Calu3 (cell line): ENCODE measurements around the gene OR13F1. TPM values are rescaled to one million over a fixed set of nuclear protein-coding genes. Genes with fewer than 3 reads are reported as not detected.

Experiments
- BruUV-seq: library from RNA; stranded (reverse); fragments of 400-500 nt; replicated peaks from 2 replicates; lab custom pipeline; 2021; lab: Mats Ljungman, UMichigan
- CTCF ChIA-PET: fragments of 300-600 bp; sonication (Branson Sonifier 250); formaldehyde crosslinking; loops from one replicate; lab custom pipeline; 2022; ENCODE audit warnings: antibody characterized with exemption; lab: Charles Lee
- DNase-seq: peaks from one replicate; pipeline ENCODE4 v3.0.0; 2022
- H3K27ac Mint-ChIP-seq: one replicate; pipeline ENCODE4 v1.8.0; 2022; ENCODE audit warnings: mixed read lengths; ENCODE audit not compliant: unreplicated experiment
- H3K27me3 Mint-ChIP-seq: one replicate; pipeline ENCODE4 v1.8.0; 2022; ENCODE audit warnings: mixed read lengths; ENCODE audit not compliant: unreplicated experiment
- H3K36me3 Mint-ChIP-seq: one replicate; pipeline ENCODE4 v1.8.0; 2022; ENCODE audit warnings: mild to moderate bottlenecking, moderate library complexity, mixed read lengths; ENCODE audit not compliant: insufficient read depth, unreplicated experiment
- H3K4me1 Mint-ChIP-seq: one replicate; pipeline ENCODE4 v1.8.0; 2022; ENCODE audit warnings: mild to moderate bottlenecking, low read depth, mixed read lengths; ENCODE audit not compliant: unreplicated experiment
- H3K4me3 Mint-ChIP-seq: one replicate; pipeline ENCODE4 v1.8.0; 2022; ENCODE audit warnings: mild to moderate bottlenecking, low read depth, moderate library complexity, mixed read lengths; ENCODE audit not compliant: unreplicated experiment
- H3K9me3 Mint-ChIP-seq: one replicate; pipeline ENCODE4 v1.8.0; 2022; ENCODE audit warnings: low read depth, mixed read lengths; ENCODE audit not compliant: unreplicated experiment
- CTCF ChIP-seq: fragments of 200-600 bp; IDR thresholded peaks from one replicate; pipeline ENCODE4 v1.8.0; 2022; ENCODE audit warnings: antibody characterized with exemption; ENCODE audit not compliant: unreplicated experiment
- intact Hi-C: fragments of 100-400 bp; cut with micrococcal nuclease; formaldehyde crosslinking; loops from one replicate; pipeline ENCODE4 v1.10.0; 2022; ENCODE audit not compliant: unreplicated experiment
- total RNA-seq: library from RNA; stranded (reverse); gene quantifications from 2 replicates; pipeline ENCODE4 v1.2.3, GENCODE V29; 2022

The OR13F1 gene
- total RNA-seq, 1 experiment from 2014 or later, result not detected

- CTCF ChIA-PET, result no interaction called here
- TF ChIP-seq CTCF, result no peak
- BruUV-seq, result no TSS peak
- Mint-ChIP-seq H3K4me1 (no peaks in the 10 kb centered on the region), H3K9me3 (no peaks in the 10 kb centered on the region), H3K4me3 (no peak overlapping the region), H3K27ac (no peak overlapping the region), H3K27me3 (no peaks in the 10 kb centered on the region), H3K36me3 (no peaks in the 10 kb centered on the region)
- no peak for DNase-seq
- intact Hi-C loops, result no loop called here
Measured at GRCh38 chr9:104482921-104483570, 21.0 kb upstream of the OR13F1 start.

GRCh38 chr9:104485014-104485413 lies 19.0 kb upstream of the OR13F1 start:
- TF ChIP-seq CTCF, result no peak
- H3K27me3 Mint-ChIP-seq, result no peaks in the 10 kb centered on the region
- no peak overlapping the region for H3K27ac Mint-ChIP-seq
- intact Hi-C loops, result no loop called here
- CTCF ChIA-PET, result no interaction called here
- no peaks in the 10 kb centered on the region for H3K9me3 Mint-ChIP-seq
- no peak overlapping the region for H3K4me3 Mint-ChIP-seq
- no peak for DNase-seq
- no peaks in the 10 kb centered on the region for H3K4me1 Mint-ChIP-seq
- BruUV-seq, result no TSS peak
- H3K36me3 Mint-ChIP-seq, result no peaks in the 10 kb centered on the region

- Mint-ChIP-seq H3K9me3 (peaks cover 6% of the 10 kb centered on the region), H3K27me3 (no peaks in the 10 kb centered on the region), H3K27ac (no peak overlapping the region), H3K4me1 (no peaks in the 10 kb centered on the region), H3K36me3 (no peaks in the 10 kb centered on the region), H3K4me3 (no peak overlapping the region)
- no peak for TF ChIP-seq CTCF
- no TSS peak for BruUV-seq
- DNase-seq, result no peak
- CTCF ChIA-PET, result no interaction called here
- intact Hi-C loops, result no loop called here
Measured at GRCh38 chr9:104494808-104495207, 9.3 kb upstream of the OR13F1 start.

GRCh38 chr9:104503440-104503839 lies 623 bp upstream of the OR13F1 start:
- H3K27me3 Mint-ChIP-seq, result no peaks in the 10 kb centered on the region
- CTCF ChIA-PET, result no interaction called here
- no peaks in the 10 kb centered on the region for H3K4me1 Mint-ChIP-seq
- no peaks in the 10 kb centered on the region for H3K36me3 Mint-ChIP-seq
- no peak overlapping the region for H3K27ac Mint-ChIP-seq
- no peak for TF ChIP-seq CTCF
- intact Hi-C loops, result no loop called here
- no peak for DNase-seq
- peaks cover 5% of the 10 kb centered on the region for H3K9me3 Mint-ChIP-seq
- no peak overlapping the region for H3K4me3 Mint-ChIP-seq
- BruUV-seq, result no TSS peak
